ENCODE measurements around the gene EML5.

EML5 gene

GRCh38 chr14:88599326-88599725 lies 193.4 kb downstream of the EML5 start:
- H3K4me3 ChIP-seq (ENCODE audit: extremely low read depth, insufficient read depth, low read length, poor library complexity, severe bottlenecking) = no peak overlapping the region
- H3K36me3 ChIP-seq (ENCODE audit: control insufficient read depth, insufficient read depth, low read length) = peaks cover 99% of the 10 kb centered on the region
- H3K4me1 ChIP-seq (ENCODE audit: control insufficient read depth, insufficient read depth, low read length, poor library complexity, severe bottlenecking) = no peaks in the 10 kb centered on the region
- H3K27ac ChIP-seq (ENCODE audit: low read depth, low read length, severe bottlenecking) = no peak overlapping the region
- H3K9me3 ChIP-seq (ENCODE audit: control insufficient read depth, low read length) = no peaks in the 10 kb centered on the region
- WGBS, 2 experiments (ENCODE audit: insufficient coverage in 2 of 2) = 94 to 96% methylated on average over 8 of the region's 8 CpGs

- WGBS, 2 experiments (ENCODE audit: insufficient coverage in 2 of 2) = 100% methylated on average over 1 of the region's 2 CpGs
- Histone ChIP-seq H3K4me1 (ENCODE audit: control insufficient read depth, insufficient read depth, low read length, poor library complexity, severe bottlenecking) (no peaks in the 10 kb centered on the region), H3K27ac (ENCODE audit: low read depth, low read length, severe bottlenecking) (no peak overlapping the region), H3K4me3 (ENCODE audit: extremely low read depth, insufficient read depth, low read length, poor library complexity, severe bottlenecking) (no peak overlapping the region), H3K9me3 (ENCODE audit: control insufficient read depth, low read length) (no peaks in the 10 kb centered on the region), H3K36me3 (ENCODE audit: control insufficient read depth, insufficient read depth, low read length) (peaks cover 96% of the 10 kb centered on the region)
These were observed 194.6 kb downstream of the EML5 start for GRCh38 chr14:88598097-88598675.

- no peak overlapping the region for H3K4me3 ChIP-seq (ENCODE audit: extremely low read depth, insufficient read depth, low read length, poor library complexity, severe bottlenecking)
- 80 to 85% methylated on average over 1 to 3 of the region's 4 CpGs for WGBS, 2 experiments (ENCODE audit: insufficient coverage in 2 of 2)
- no peaks in the 10 kb centered on the region for H3K9me3 ChIP-seq (ENCODE audit: control insufficient read depth, low read length)
- peaks cover 94% of the 10 kb centered on the region for H3K36me3 ChIP-seq (ENCODE audit: control insufficient read depth, insufficient read depth, low read length)
- no peaks in the 10 kb centered on the region for H3K4me1 ChIP-seq (ENCODE audit: control insufficient read depth, insufficient read depth, low read length, poor library complexity, severe bottlenecking)
- H3K27ac ChIP-seq (ENCODE audit: low read depth, low read length, severe bottlenecking) = no peak overlapping the region
These were observed 195.2 kb downstream of the EML5 start for GRCh38 chr14:88597601-88598000.

GRCh38 chr14:88597038-88597437 lies 195.7 kb downstream of the EML5 start:
- H3K27ac ChIP-seq (ENCODE audit: low read depth, low read length, severe bottlenecking) = no peak overlapping the region
- WGBS, 2 experiments (ENCODE audit: insufficient coverage in 2 of 2) = 91 to 100% methylated on average over 3 to 4 of the region's 4 CpGs
- no peaks in the 10 kb centered on the region for H3K9me3 ChIP-seq (ENCODE audit: control insufficient read depth, low read length)
- H3K4me1 ChIP-seq (ENCODE audit: control insufficient read depth, insufficient read depth, low read length, poor library complexity, severe bottlenecking) = no peaks in the 10 kb centered on the region
- H3K4me3 ChIP-seq (ENCODE audit: extremely low read depth, insufficient read depth, low read length, poor library complexity, severe bottlenecking) = no peak overlapping the region
- peaks cover 94% of the 10 kb centered on the region for H3K36me3 ChIP-seq (ENCODE audit: control insufficient read depth, insufficient read depth, low read length)

GRCh38 chr14:88592031-88592430 lies 200.7 kb downstream of the EML5 start:
- Histone ChIP-seq H3K9me3 (ENCODE audit: control insufficient read depth, low read length) (no peaks in the 10 kb centered on the region), H3K36me3 (ENCODE audit: control insufficient read depth, insufficient read depth, low read length) (peaks cover 87% of the 10 kb centered on the region), H3K4me1 (ENCODE audit: control insufficient read depth, insufficient read depth, low read length, poor library complexity, severe bottlenecking) (peaks cover 4% of the 10 kb centered on the region), H3K4me3 (ENCODE audit: extremely low read depth, insufficient read depth, low read length, poor library complexity, severe bottlenecking) (no peak overlapping the region), H3K27ac (ENCODE audit: low read depth, low read length, severe bottlenecking) (no peak overlapping the region)
- 100% methylated on average over 1 of the region's 1 CpG; no CpG with 5 or more reads in 1 of the 2 experiments for WGBS, 2 experiments (ENCODE audit: insufficient coverage in 2 of 2)

GRCh38 chr14:88590173-88590572 lies 202.6 kb downstream of the EML5 start:
- WGBS, 2 experiments (ENCODE audit: insufficient coverage in 2 of 2) = 91 to 100% methylated on average over 3 to 4 of the region's 4 CpGs
- peaks cover 4% of the 10 kb centered on the region for H3K4me1 ChIP-seq (ENCODE audit: control insufficient read depth, insufficient read depth, low read length, poor library complexity, severe bottlenecking)
- H3K36me3 ChIP-seq (ENCODE audit: control insufficient read depth, insufficient read depth, low read length) = peaks cover 86% of the 10 kb centered on the region
- H3K9me3 ChIP-seq (ENCODE audit: control insufficient read depth, low read length) = no peaks in the 10 kb centered on the region
- no peak overlapping the region for H3K4me3 ChIP-seq (ENCODE audit: extremely low read depth, insufficient read depth, low read length, poor library complexity, severe bottlenecking)
- no peak overlapping the region for H3K27ac ChIP-seq (ENCODE audit: low read depth, low read length, severe bottlenecking)

- peaks cover 4% of the 10 kb centered on the region for H3K4me1 ChIP-seq (ENCODE audit: control insufficient read depth, insufficient read depth, low read length, poor library complexity, severe bottlenecking)
- no peak overlapping the region for H3K4me3 ChIP-seq (ENCODE audit: extremely low read depth, insufficient read depth, low read length, poor library complexity, severe bottlenecking)
- H3K9me3 ChIP-seq (ENCODE audit: control insufficient read depth, low read length) = no peaks in the 10 kb centered on the region
- H3K36me3 ChIP-seq (ENCODE audit: control insufficient read depth, insufficient read depth, low read length) = peaks cover 84% of the 10 kb centered on the region
- 92 to 94% methylated on average over 4 of the region's 5 CpGs for WGBS, 2 experiments (ENCODE audit: insufficient coverage in 2 of 2)
- H3K27ac ChIP-seq (ENCODE audit: low read depth, low read length, severe bottlenecking) = no peak overlapping the region
These were observed 204.7 kb downstream of the EML5 start for GRCh38 chr14:88588081-88588480.

- 93% methylated on average over 2 of the region's 3 CpGs; no CpG with 5 or more reads in 1 of the 2 experiments for WGBS, 2 experiments (ENCODE audit: insufficient coverage in 2 of 2)
- H3K4me3 ChIP-seq (ENCODE audit: extremely low read depth, insufficient read depth, low read length, poor library complexity, severe bottlenecking) = no peak overlapping the region
- no peaks in the 10 kb centered on the region for H3K4me1 ChIP-seq (ENCODE audit: control insufficient read depth, insufficient read depth, low read length, poor library complexity, severe bottlenecking)
- H3K9me3 ChIP-seq (ENCODE audit: control insufficient read depth, low read length) = no peaks in the 10 kb centered on the region
- no peak overlapping the region for H3K27ac ChIP-seq (ENCODE audit: low read depth, low read length, severe bottlenecking)
- H3K36me3 ChIP-seq (ENCODE audit: control insufficient read depth, insufficient read depth, low read length) = peaks cover 90% of the 10 kb centered on the region
These were observed 208.3 kb downstream of the EML5 start for GRCh38 chr14:88584451-88584850.

- H3K36me3 ChIP-seq (ENCODE audit: control insufficient read depth, insufficient read depth, low read length) = peaks cover 95% of the 10 kb centered on the region
- H3K9me3 ChIP-seq (ENCODE audit: control insufficient read depth, low read length) = no peaks in the 10 kb centered on the region
- H3K27ac ChIP-seq (ENCODE audit: low read depth, low read length, severe bottlenecking) = no peak overlapping the region
- H3K4me1 ChIP-seq (ENCODE audit: control insufficient read depth, insufficient read depth, low read length, poor library complexity, severe bottlenecking) = no peaks in the 10 kb centered on the region
- no peak overlapping the region for H3K4me3 ChIP-seq (ENCODE audit: extremely low read depth, insufficient read depth, low read length, poor library complexity, severe bottlenecking)
- WGBS, 2 experiments (ENCODE audit: insufficient coverage in 2 of 2) = 98 to 100% methylated on average over 4 of the region's 5 CpGs
These were observed 216.5 kb downstream of the EML5 start for GRCh38 chr14:88576222-88576621.

GRCh38 chr14:88572117-88572516 lies 220.6 kb downstream of the EML5 start:
- no peaks in the 10 kb centered on the region for H3K9me3 ChIP-seq (ENCODE audit: control insufficient read depth, low read length)
- WGBS, 2 experiments (ENCODE audit: insufficient coverage in 2 of 2) = 100% methylated on average over 3 of the region's 4 CpGs; no CpG with 5 or more reads in 1 of the 2 experiments
- no peak overlapping the region for H3K4me3 ChIP-seq (ENCODE audit: extremely low read depth, insufficient read depth, low read length, poor library complexity, severe bottlenecking)
- no peak overlapping the region for H3K27ac ChIP-seq (ENCODE audit: low read depth, low read length, severe bottlenecking)
- H3K4me1 ChIP-seq (ENCODE audit: control insufficient read depth, insufficient read depth, low read length, poor library complexity, severe bottlenecking) = no peaks in the 10 kb centered on the region
- peaks cover 90% of the 10 kb centered on the region for H3K36me3 ChIP-seq (ENCODE audit: control insufficient read depth, insufficient read depth, low read length)

GRCh38 chr14:88568196-88568595 lies 224.6 kb downstream of the EML5 start:
- WGBS, 2 experiments (ENCODE audit: insufficient coverage in 2 of 2) = 89 to 100% methylated on average over 1 to 2 of the region's 3 CpGs
- Histone ChIP-seq H3K4me3 (ENCODE audit: extremely low read depth, insufficient read depth, low read length, poor library complexity, severe bottlenecking) (no peak overlapping the region), H3K36me3 (ENCODE audit: control insufficient read depth, insufficient read depth, low read length) (peaks cover 63% of the 10 kb centered on the region), H3K27ac (ENCODE audit: low read depth, low read length, severe bottlenecking) (no peak overlapping the region), H3K9me3 (ENCODE audit: control insufficient read depth, low read length) (no peaks in the 10 kb centered on the region), H3K4me1 (ENCODE audit: control insufficient read depth, insufficient read depth, low read length, poor library complexity, severe bottlenecking) (no peaks in the 10 kb centered on the region)

Measured in mesodermal cell (in vitro differentiated cells).